Ovary (tissue), 3 donors: ENCODE measurements around the gene TMPRSS3.

Source experiments
- CTCF ChIP-seq, 3 donors: fragments of 450-650 bp in 2 of 3; fragments of 200-600 bp in 1 of 3; IDR thresholded peaks; one replicate each; pipeline versions ENCODE4 v1.5.1 to v1.8.0; 2016 to 2022; ENCODE audit warnings: antibody characterized with exemption in 3 of 3, mild to moderate bottlenecking in 1 of 3
- EP300 ChIP-seq: sonication (generic); formaldehyde crosslinking; IDR thresholded peaks from one replicate; pipeline ENCODE4 v1.6.1; 2017; ENCODE audit warnings: antibody characterized with exemption
- POLR2A ChIP-seq: fragments of 450-650 bp; IDR thresholded peaks from one replicate; pipeline ENCODE4 v1.6.1; 2017; ENCODE audit warnings: antibody characterized with exemption, mild to moderate bottlenecking, moderate library complexity
- donor health status: DM: no; HTN: no; CAD: no.

GRCh38 chr21:42343101-42343500 lies 52.8 kb downstream of the TMPRSS3 start:
- TF ChIP-seq POLR2A (no peak), CTCF (IDR thresholded peaks at IDR 0.05) (no peak), EP300 (no peak)
